Measurements from ENCODE around the gene PHF21A.

The PHF21A gene

GRCh38 chr11:46121301-46121723 is at the start of gene PHF21A:
Gene PHF21A, minus strand, starts transcription at chr11:46121454. Its CDS starts 37,235 bp downstream, at chr11:46084219.
- TF ChIP-seq GATA2 (IDR thresholded peaks at IDR 0.05; ENCODE audit: low read depth, low read length) = no peak
- no peak for TF ChIP-seq GATA3 (IDR thresholded peaks at IDR 0.05; ENCODE audit: low read depth, low read length)

GRCh38 chr11:46170797-46171196 is 49.5 kb upstream of the PHF21A start:
- TF ChIP-seq GATA2 (IDR thresholded peaks at IDR 0.05; ENCODE audit: low read depth, low read length) (no peak), GATA3 (IDR thresholded peaks at IDR 0.05; ENCODE audit: low read depth, low read length) (no peak)

- TF ChIP-seq GATA3 (IDR thresholded peaks at IDR 0.05; ENCODE audit: low read depth, low read length) = no peak
- no peak for TF ChIP-seq GATA2 (IDR thresholded peaks at IDR 0.05; ENCODE audit: low read depth, low read length)
These were observed 41.4 kb upstream of the PHF21A start for GRCh38 chr11:46162700-46163099.

GRCh38 chr11:46161201-46161600 is 39.9 kb upstream of the PHF21A start:
- no peak for TF ChIP-seq GATA3 (IDR thresholded peaks at IDR 0.05; ENCODE audit: low read depth, low read length)
- no peak for TF ChIP-seq GATA2 (IDR thresholded peaks at IDR 0.05; ENCODE audit: low read depth, low read length)

- TF ChIP-seq GATA2 (IDR thresholded peaks at IDR 0.05; ENCODE audit: low read depth, low read length) (no peak), GATA3 (IDR thresholded peaks at IDR 0.05; ENCODE audit: low read depth, low read length) (no peak)
These were observed 38.8 kb upstream of the PHF21A start for GRCh38 chr11:46160100-46160499.

- no peak for TF ChIP-seq GATA2 (IDR thresholded peaks at IDR 0.05; ENCODE audit: low read depth, low read length)
- TF ChIP-seq GATA3 (IDR thresholded peaks at IDR 0.05; ENCODE audit: low read depth, low read length) = no peak
These were observed 38.4 kb upstream of the PHF21A start for GRCh38 chr11:46159680-46160079.

- TF ChIP-seq GATA3 (IDR thresholded peaks at IDR 0.05; ENCODE audit: low read depth, low read length) (no peak), GATA2 (IDR thresholded peaks at IDR 0.05; ENCODE audit: low read depth, low read length) (no peak)
These were observed 28.6 kb upstream of the PHF21A start for GRCh38 chr11:46149826-46150225.

- TF ChIP-seq GATA2 (IDR thresholded peaks at IDR 0.05; ENCODE audit: low read depth, low read length) = no peak
- TF ChIP-seq GATA3 (IDR thresholded peaks at IDR 0.05; ENCODE audit: low read depth, low read length) = no peak
These were observed 28.1 kb upstream of the PHF21A start for GRCh38 chr11:46149342-46149741.

GRCh38 chr11:46144741-46145140 is 23.5 kb upstream of the PHF21A start:
- TF ChIP-seq GATA2 (IDR thresholded peaks at IDR 0.05; ENCODE audit: low read depth, low read length) = no peak
- TF ChIP-seq GATA3 (IDR thresholded peaks at IDR 0.05; ENCODE audit: low read depth, low read length) = no peak

- TF ChIP-seq GATA2 (IDR thresholded peaks at IDR 0.05; ENCODE audit: low read depth, low read length) = no peak
- no peak for TF ChIP-seq GATA3 (IDR thresholded peaks at IDR 0.05; ENCODE audit: low read depth, low read length)
These were observed 22.0 kb upstream of the PHF21A start for GRCh38 chr11:46143049-46143806.

GRCh38 chr11:46142561-46142960 is 21.3 kb upstream of the PHF21A start:
- TF ChIP-seq GATA2 (IDR thresholded peaks at IDR 0.05; ENCODE audit: low read depth, low read length) = no peak
- no peak for TF ChIP-seq GATA3 (IDR thresholded peaks at IDR 0.05; ENCODE audit: low read depth, low read length)

- no peak for TF ChIP-seq GATA2 (IDR thresholded peaks at IDR 0.05; ENCODE audit: low read depth, low read length)
- TF ChIP-seq GATA3 (IDR thresholded peaks at IDR 0.05; ENCODE audit: low read depth, low read length) = no peak
These were observed 20.3 kb upstream of the PHF21A start for GRCh38 chr11:46141597-46141996.

- TF ChIP-seq GATA3 (IDR thresholded peaks at IDR 0.05; ENCODE audit: low read depth, low read length) (no peak), GATA2 (IDR thresholded peaks at IDR 0.05; ENCODE audit: low read depth, low read length) (no peak)
These were observed 13.3 kb upstream of the PHF21A start for GRCh38 chr11:46134540-46134939.

- TF ChIP-seq GATA3 (IDR thresholded peaks at IDR 0.05; ENCODE audit: low read depth, low read length) = no peak
- TF ChIP-seq GATA2 (IDR thresholded peaks at IDR 0.05; ENCODE audit: low read depth, low read length) = no peak
These were observed 12.8 kb upstream of the PHF21A start for GRCh38 chr11:46134061-46134460.

GRCh38 chr11:46133119-46133518 is 11.9 kb upstream of the PHF21A start:
- TF ChIP-seq GATA2 (IDR thresholded peaks at IDR 0.05; ENCODE audit: low read depth, low read length) (no peak), GATA3 (IDR thresholded peaks at IDR 0.05; ENCODE audit: low read depth, low read length) (no peak)
